Rectal smooth muscle tissue (tissue), 1 donor: ENCODE measurements around the gene TNP2.
A peak's percentile ranks its signal among the peaks of the same experiment; 100 is the strongest.
"Not testable (repeated sequence)": the region's sequence is repeated elsewhere in the genome, so short reads cannot be mapped to it uniquely, and the experiment has no call there.

ENCODE experiments used
- H3K27ac ChIP-seq: one replicate; pipeline ENCODE4 v1.7.0; 2013; ENCODE audit warnings: low read depth, low read length, inconsistent platforms
- H3K27me3 ChIP-seq: one replicate; pipeline ENCODE4 v1.7.0; 2013; ENCODE audit warnings: low read length; ENCODE audit not compliant: control insufficient read depth, insufficient read depth
- H3K36me3 ChIP-seq: one replicate; pipeline ENCODE4 v1.7.0; 2013; ENCODE audit warnings: low read length; ENCODE audit not compliant: control insufficient read depth, insufficient read depth
- H3K4me1 ChIP-seq: one replicate; pipeline ENCODE4 v1.7.0; 2013; ENCODE audit warnings: low read length; ENCODE audit not compliant: control insufficient read depth, insufficient read depth
- H3K4me3 ChIP-seq: one replicate; pipeline ENCODE4 v1.7.0; 2013; ENCODE audit warnings: low read length
- H3K9ac ChIP-seq: one replicate; pipeline ENCODE4 v1.7.0; 2013; ENCODE audit warnings: low read length

Gene TNP2

GRCh38 chr16:11297492-11298142, 28.5 kb upstream of the TNP2 start:
- Histone ChIP-seq H3K27ac (peak overlapping the region; percentile 68), H3K36me3 (no peaks in the 10 kb centered on the region), H3K4me3 (peak overlapping the region; percentile 61), H3K27me3 (no peaks in the 10 kb centered on the region), H3K4me1 (peaks cover 11% of the 10 kb centered on the region), H3K9ac (no peak overlapping the region)

GRCh38 chr16:11296706-11297491, 27.8 kb upstream of the TNP2 start:
- no peak overlapping the region for H3K27ac ChIP-seq
- H3K27me3 ChIP-seq: no peaks in the 10 kb centered on the region
- peaks cover 11% of the 10 kb centered on the region for H3K4me1 ChIP-seq
- peak overlapping the region; percentile 61 for H3K4me3 ChIP-seq
- H3K36me3 ChIP-seq: no peaks in the 10 kb centered on the region
- H3K9ac ChIP-seq: no peak overlapping the region

- no peaks in the 10 kb centered on the region for H3K27me3 ChIP-seq
- peaks cover 11% of the 10 kb centered on the region for H3K4me1 ChIP-seq
- no peak overlapping the region for H3K9ac ChIP-seq
- H3K4me3 ChIP-seq: no peak overlapping the region
- no peaks in the 10 kb centered on the region for H3K36me3 ChIP-seq
- H3K27ac ChIP-seq: no peak overlapping the region
These were observed 27.2 kb upstream of the TNP2 start for GRCh38 chr16:11296351-11296705.

GRCh38 chr16:11295672-11296071, 26.5 kb upstream of the TNP2 start:
- no peak overlapping the region for H3K27ac ChIP-seq
- H3K4me1 ChIP-seq: peaks cover 11% of the 10 kb centered on the region
- H3K4me3 ChIP-seq: no peak overlapping the region
- H3K9ac ChIP-seq: no peak overlapping the region
- no peaks in the 10 kb centered on the region for H3K27me3 ChIP-seq
- H3K36me3 ChIP-seq: no peaks in the 10 kb centered on the region

DNA sequence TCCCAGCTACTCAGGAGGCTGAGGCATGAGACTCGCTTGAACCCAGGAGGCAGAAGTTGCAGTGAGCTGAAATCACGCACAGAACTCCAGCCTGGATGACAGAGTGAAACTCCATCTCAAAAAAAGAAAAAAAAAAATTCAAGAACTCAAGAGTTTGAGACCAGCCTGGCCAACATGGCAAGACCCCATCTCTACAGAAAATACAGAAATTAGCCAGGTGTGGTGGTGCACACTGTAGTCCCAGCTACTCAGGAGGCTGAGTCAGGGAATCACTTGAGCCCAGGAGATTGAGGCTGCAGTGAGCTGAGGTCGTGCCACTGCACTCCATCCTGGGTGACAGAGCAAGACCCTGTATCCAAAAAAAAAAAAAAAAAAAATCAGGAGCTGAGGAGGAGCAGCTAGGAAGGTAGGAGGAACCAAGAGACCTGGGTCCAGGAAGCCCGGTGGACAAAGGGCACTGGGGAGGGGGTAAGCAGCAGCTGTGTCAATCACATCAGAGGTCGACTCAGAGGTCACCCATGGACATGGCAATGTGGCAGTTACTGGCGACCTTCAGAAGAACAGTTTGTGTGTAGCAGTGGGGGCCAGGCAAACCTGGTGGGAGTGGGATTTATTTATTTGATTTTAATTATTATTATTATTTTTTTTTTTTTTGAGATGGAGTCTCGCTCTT, 23.1 kb upstream of the TNP2 start:
- no peak overlapping the region for H3K9ac ChIP-seq
- H3K27ac ChIP-seq: no peak overlapping the region
- no peak overlapping the region for H3K4me3 ChIP-seq
- no peaks in the 10 kb centered on the region for H3K27me3 ChIP-seq
- H3K4me1 ChIP-seq: peaks cover 6% of the 10 kb centered on the region
- no peaks in the 10 kb centered on the region for H3K36me3 ChIP-seq

DNA sequence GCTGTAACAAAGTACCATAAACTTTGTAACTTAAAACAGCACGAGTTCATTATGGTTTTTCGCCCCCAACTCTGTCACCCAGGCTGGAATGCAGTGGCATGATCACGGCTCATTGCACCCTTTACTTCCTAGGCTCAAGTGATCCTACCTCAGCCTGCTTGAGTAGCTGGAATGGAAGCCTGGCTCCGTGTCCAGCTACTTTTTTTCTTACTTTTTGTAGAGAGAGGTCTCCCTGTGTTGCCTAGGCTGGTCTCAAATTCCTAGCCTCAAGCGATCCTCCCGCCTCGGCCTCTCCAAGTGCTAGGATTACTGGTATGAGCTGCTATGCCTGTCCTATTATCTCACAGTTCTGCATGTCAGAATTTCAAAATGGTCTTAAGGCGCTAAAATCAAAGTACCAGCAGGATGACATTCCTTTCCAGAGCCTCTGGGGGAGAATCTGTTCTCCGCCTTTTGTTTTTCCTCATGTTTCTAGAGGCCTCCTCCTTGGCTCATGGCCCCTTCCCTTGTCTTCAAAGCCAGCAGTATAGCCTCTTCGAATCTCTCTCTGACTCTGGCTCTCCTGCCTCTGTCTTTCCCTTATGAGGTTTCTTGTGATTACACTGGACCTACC, 22.1 kb upstream of the TNP2 start:
- no peaks in the 10 kb centered on the region for H3K4me1 ChIP-seq
- H3K4me3 ChIP-seq: no peak overlapping the region
- no peak overlapping the region for H3K9ac ChIP-seq
- H3K27me3 ChIP-seq: no peaks in the 10 kb centered on the region
- no peaks in the 10 kb centered on the region for H3K36me3 ChIP-seq
- H3K27ac ChIP-seq: no peak overlapping the region

GRCh38 chr16:11290102-11290893, 21.2 kb upstream of the TNP2 start:
- Histone ChIP-seq H3K36me3 (no peaks in the 10 kb centered on the region), H3K4me1 (no peaks in the 10 kb centered on the region), H3K4me3 (no peak overlapping the region), H3K27me3 (no peaks in the 10 kb centered on the region), H3K27ac (no peak overlapping the region), H3K9ac (no peak overlapping the region)

- H3K27ac ChIP-seq, H3K36me3 ChIP-seq, H3K9ac ChIP-seq, H3K4me3 ChIP-seq, H3K27me3 ChIP-seq, H3K4me1 ChIP-seq: not testable (repeated sequence)
These were observed 20.6 kb upstream of the TNP2 start for GRCh38 chr16:11289696-11290095.

DNA sequence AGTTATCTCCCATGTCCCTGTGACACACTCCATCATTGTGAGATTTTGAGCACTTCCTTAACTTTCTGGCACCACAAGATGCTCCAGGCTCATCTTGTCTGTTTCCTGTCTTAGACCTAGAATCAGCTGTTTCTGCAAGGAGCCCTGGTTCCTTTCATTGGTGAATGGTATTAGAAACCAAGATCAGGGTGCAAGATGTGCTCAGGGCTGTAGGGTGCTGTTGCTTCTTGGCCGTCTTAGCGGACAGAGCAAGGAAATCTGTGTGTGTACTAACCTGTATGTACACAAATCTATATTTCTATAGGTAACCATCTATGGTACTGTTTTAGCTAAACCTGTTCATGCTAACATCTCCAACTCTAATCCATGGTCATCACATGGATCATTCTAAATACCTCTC, 20.1 kb upstream of the TNP2 start:
- no peaks in the 10 kb centered on the region for H3K27me3 ChIP-seq
- H3K9ac ChIP-seq: no peak overlapping the region
- no peaks in the 10 kb centered on the region for H3K36me3 ChIP-seq
- no peaks in the 10 kb centered on the region for H3K4me1 ChIP-seq
- no peak overlapping the region for H3K4me3 ChIP-seq
- no peak overlapping the region for H3K27ac ChIP-seq

- H3K36me3 ChIP-seq: no peaks in the 10 kb centered on the region
These were observed 16.7 kb upstream of the TNP2 start for GRCh38 chr16:11285842-11286241.

DNA sequence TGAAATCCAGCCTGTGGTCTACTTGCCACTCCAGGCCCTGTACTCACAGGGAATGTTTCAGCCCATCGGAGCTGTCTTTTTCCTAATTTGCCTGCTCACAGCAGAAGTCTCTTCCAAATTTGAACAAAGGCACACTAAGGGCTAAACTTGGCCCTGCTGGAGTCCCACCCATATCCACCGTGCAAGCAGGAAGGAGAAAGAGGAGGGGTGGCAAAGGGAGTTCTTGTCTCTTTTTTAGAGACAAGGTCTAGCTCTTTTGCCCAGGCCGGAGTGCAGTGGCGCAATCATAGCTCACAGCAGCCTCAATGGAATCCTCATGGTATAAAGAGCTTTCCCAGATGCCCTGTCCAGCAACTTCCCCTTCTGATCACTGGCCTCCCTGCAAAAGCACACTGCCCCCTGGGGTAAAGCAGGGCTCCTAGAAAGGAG, 14.7 kb upstream of the TNP2 start:
- no peaks in the 10 kb centered on the region for H3K36me3 ChIP-seq
- no peaks in the 10 kb centered on the region for H3K4me1 ChIP-seq
- no peaks in the 10 kb centered on the region for H3K27me3 ChIP-seq
- no peak overlapping the region for H3K4me3 ChIP-seq
- no peak overlapping the region for H3K27ac ChIP-seq
- H3K9ac ChIP-seq: no peak overlapping the region

More at GRCh38 chr16:11285842-11286241, 16.7 kb upstream of the TNP2 start:
- H3K27ac ChIP-seq: no peak overlapping the region
- no peaks in the 10 kb centered on the region for H3K4me1 ChIP-seq
- H3K4me3 ChIP-seq: no peak overlapping the region
- H3K27me3 ChIP-seq: no peaks in the 10 kb centered on the region
- no peak overlapping the region for H3K9ac ChIP-seq
